ENCODE data around the gene CACNA2D2. TPM values are rescaled to one million over a fixed set of nuclear protein-coding genes. Genes with fewer than 3 reads are reported as not detected.
"Not testable (repeated sequence)": the region's sequence is repeated elsewhere in the genome, so short reads cannot be mapped to it uniquely, and the experiment has no call there.

Gene CACNA2D2
- total RNA-seq, 1 experiment from 2014 or later, result 0.59 TPM

- Histone ChIP-seq H3K27me3 (ENCODE audit: control insufficient read depth, insufficient read depth, low read length) (no peaks in the 10 kb centered on the region), H3K9me3 (ENCODE audit: control insufficient read depth, insufficient read depth, low read depth, low read length) (no peaks in the 10 kb centered on the region), H3K4me1 (ENCODE audit: control insufficient read depth, insufficient read depth, low read length) (no peaks in the 10 kb centered on the region), H3K36me3 (ENCODE audit: control insufficient read depth, insufficient read depth, low read length) (no peaks in the 10 kb centered on the region), H3K4me3 (ENCODE audit: low read depth in 2 of 2, low read length in 2 of 2) (no peak overlapping the region), H3K27ac (ENCODE audit: low read length) (no peak overlapping the region)
- POLR2A ChIA-PET, result no interaction called here
- CTCF ChIA-PET, result no interaction called here
- intact Hi-C loops (cut with micrococcal nuclease; ENCODE audit: unreplicated experiment), result no loop called here
- TF ChIP-seq POLR2AphosphoS5 (IDR thresholded peaks at IDR 0.05; ENCODE audit: low read depth, low read length), result no peak
- no peak for TF ChIP-seq SIN3A (IDR thresholded peaks at IDR 0.05; ENCODE audit: borderline replicate concordance, insufficient read depth, low read depth, low read length)
- no peak for TF ChIP-seq REST (IDR thresholded peaks at IDR 0.05; ENCODE audit: insufficient read depth in 1 of 2, low read depth in 2 of 2, low read length in 1 of 2)
- no peak for TF ChIP-seq CTCF (IDR thresholded peaks at IDR 0.05)
- no peak for TF ChIP-seq TCF7L2 (IDR thresholded peaks at IDR 0.05; ENCODE audit: low read depth, low read length)
- no peak for ATAC-seq
- BruUV-seq (replicated peaks), result no TSS peak
- in situ Hi-C loops (cut with HindIII; ENCODE audit: low pct_unique_long_range_greater_than_20kb, low sequenced_read_pairs), result no loop called here
- no peak for DNase-seq (ENCODE audit: low read depth, low spot score)
Measured at GRCh38 chr3:50516440-50516871, 13.0 kb upstream of the CACNA2D2 start.

GRCh38 chr3:50515565-50516439 is 12.4 kb upstream of the CACNA2D2 start:
- no peaks in the 10 kb centered on the region for H3K4me1 ChIP-seq (ENCODE audit: control insufficient read depth, insufficient read depth, low read length)
- in situ Hi-C loops (cut with HindIII; ENCODE audit: low pct_unique_long_range_greater_than_20kb, low sequenced_read_pairs), result no loop called here
- no peak for DNase-seq (ENCODE audit: low read depth, low spot score)
- POLR2A ChIA-PET, result no interaction called here
- H3K27ac ChIP-seq (ENCODE audit: low read length), result no peak overlapping the region
- CTCF ChIA-PET, result no interaction called here
- no TSS peak for BruUV-seq (replicated peaks)
- intact Hi-C loops (cut with micrococcal nuclease; ENCODE audit: unreplicated experiment), result no loop called here
- TF ChIP-seq TCF7L2 (IDR thresholded peaks at IDR 0.05; ENCODE audit: low read depth, low read length) (no peak), CTCF (IDR thresholded peaks at IDR 0.05) (no peak), SIN3A (IDR thresholded peaks at IDR 0.05; ENCODE audit: borderline replicate concordance, insufficient read depth, low read depth, low read length) (no peak), REST (IDR thresholded peaks at IDR 0.05; ENCODE audit: insufficient read depth in 1 of 2, low read depth in 2 of 2, low read length in 1 of 2) (no peak), POLR2AphosphoS5 (IDR thresholded peaks at IDR 0.05; ENCODE audit: low read depth, low read length) (no peak)
- H3K4me3 ChIP-seq (ENCODE audit: low read depth in 2 of 2, low read length in 2 of 2), result no peak overlapping the region
- no peaks in the 10 kb centered on the region for H3K36me3 ChIP-seq (ENCODE audit: control insufficient read depth, insufficient read depth, low read length)
- H3K27me3 ChIP-seq (ENCODE audit: control insufficient read depth, insufficient read depth, low read length), result no peaks in the 10 kb centered on the region
- no peaks in the 10 kb centered on the region for H3K9me3 ChIP-seq (ENCODE audit: control insufficient read depth, insufficient read depth, low read depth, low read length)
- no peak for ATAC-seq

GRCh38 chr3:50512908-50513307 is 9.5 kb upstream of the CACNA2D2 start:
- BruUV-seq (replicated peaks); DNase-seq (ENCODE audit: low read depth, low spot score): not testable (repeated sequence)
- CTCF ChIA-PET, result interaction anchor here (0.6 kb wide), 1 partner anchor 9 kb away, joined by 5 read pairs; no protein-coding TSS in a partner anchor

More at GRCh38 chr3:50512908-50513307, 9.5 kb upstream of the CACNA2D2 start:
- H3K4me3 ChIP-seq (ENCODE audit: low read depth in 2 of 2, low read length in 2 of 2); H3K27ac ChIP-seq (ENCODE audit: low read length); intact Hi-C loops (cut with micrococcal nuclease; ENCODE audit: unreplicated experiment); H3K27me3 ChIP-seq (ENCODE audit: control insufficient read depth, insufficient read depth, low read length); H3K4me1 ChIP-seq (ENCODE audit: control insufficient read depth, insufficient read depth, low read length); POLR2A ChIA-PET; ATAC-seq; H3K9me3 ChIP-seq (ENCODE audit: control insufficient read depth, insufficient read depth, low read depth, low read length); H3K36me3 ChIP-seq (ENCODE audit: control insufficient read depth, insufficient read depth, low read length); in situ Hi-C loops (cut with HindIII; ENCODE audit: low pct_unique_long_range_greater_than_20kb, low sequenced_read_pairs): not testable (repeated sequence)
